Trophoblast cell (in vitro differentiated cells and primary cell): Measurements from ENCODE around the gene ACVRL1.

Source experiments
- DNase-seq, 2 donors: peaks; one replicate each; pipeline ENCODE4 v3.0.0-alpha.2; 2016
- H2AFZ ChIP-seq: 2 replicates; pipeline ENCODE4 v1.6.1; 2013; ENCODE audit warnings: low read length, moderate library complexity, mild to moderate bottlenecking; ENCODE audit not compliant: insufficient read depth, poor library complexity
- H2AK5ac ChIP-seq: 2 replicates; pipeline ENCODE4 v1.6.1; 2013; ENCODE audit warnings: mild to moderate bottlenecking, low read length
- H2BK120ac ChIP-seq: 2 replicates; pipeline ENCODE4 v1.6.1; 2013; ENCODE audit warnings: low read length, mild to moderate bottlenecking, moderate library complexity; ENCODE audit not compliant: insufficient read depth, poor library complexity
- H2BK12ac ChIP-seq: 2 replicates; pipeline ENCODE4 v1.6.1; 2013; ENCODE audit warnings: mild to moderate bottlenecking, low read length, moderate library complexity
- H2BK5ac ChIP-seq: 2 replicates; pipeline ENCODE4 v1.6.1; 2013; ENCODE audit warnings: low read length, low read depth, moderate library complexity, mild to moderate bottlenecking; ENCODE audit not compliant: poor library complexity
- H3K14ac ChIP-seq: 2 replicates; pipeline ENCODE4 v1.6.1; 2013; ENCODE audit warnings: mild to moderate bottlenecking, low read length
- H3K18ac ChIP-seq: 2 replicates; pipeline ENCODE4 v1.6.1; 2013; ENCODE audit warnings: mild to moderate bottlenecking, low read length
- H3K23ac ChIP-seq: 2 replicates; pipeline ENCODE4 v1.6.1; 2013; ENCODE audit warnings: low read length
- H3K27ac ChIP-seq: 2 replicates; pipeline ENCODE4 v1.5.1; 2013; ENCODE audit warnings: low read depth, mild to moderate bottlenecking, inconsistent platforms, low read length, moderate library complexity
- H3K27me3 ChIP-seq: 2 replicates; pipeline ENCODE4 v1.6.1; 2013; ENCODE audit warnings: inconsistent platforms, mild to moderate bottlenecking, low read length, moderate library complexity; ENCODE audit not compliant: insufficient read depth
- H3K36me3 ChIP-seq, 2 experiments: 1 replicate in 1 of 2; 2 replicates in 1 of 2; pipeline ENCODE4 v1.6.1; 2013; ENCODE audit warnings: low read length in 2 of 2, mild to moderate bottlenecking in 2 of 2, moderate library complexity in 1 of 2; ENCODE audit not compliant: insufficient read depth in 2 of 2, control insufficient read depth in 1 of 2
- H3K4ac ChIP-seq: 2 replicates; pipeline ENCODE4 v1.6.1; 2013; ENCODE audit warnings: low read depth, mild to moderate bottlenecking, low read length, moderate library complexity
- H3K4me1 ChIP-seq, 2 experiments: 1 replicate in 1 of 2; 2 replicates in 1 of 2; pipeline ENCODE4 v1.6.1; 2013; ENCODE audit warnings: low read length in 2 of 2, mild to moderate bottlenecking in 2 of 2, moderate library complexity in 1 of 2; ENCODE audit not compliant: insufficient read depth in 2 of 2, control insufficient read depth in 1 of 2
- H3K4me2 ChIP-seq: 2 replicates; pipeline ENCODE4 v1.6.1; 2013; ENCODE audit warnings: inconsistent platforms, mild to moderate bottlenecking, low read length, moderate library complexity
- H3K4me3 ChIP-seq: 2 replicates; pipeline ENCODE4 v1.5.1; 2013; ENCODE audit warnings: mild to moderate bottlenecking, low read depth, low read length, inconsistent platforms
- H3K79me1 ChIP-seq: one replicate; pipeline ENCODE4 v1.6.1; 2013; ENCODE audit warnings: low read length
- H3K79me2 ChIP-seq: 2 replicates; pipeline ENCODE4 v1.6.1; 2013; ENCODE audit warnings: low read length, mild to moderate bottlenecking; ENCODE audit not compliant: control insufficient read depth, insufficient read depth, poor library complexity
- H3K9ac ChIP-seq: 2 replicates; pipeline ENCODE4 v1.6.1; 2013; ENCODE audit warnings: mild to moderate bottlenecking, low read length
- H3K9me3 ChIP-seq: 2 replicates; pipeline ENCODE4 v1.6.1; 2013; ENCODE audit warnings: low read depth, mild to moderate bottlenecking, control low read depth, inconsistent platforms, low read length; ENCODE audit not compliant: insufficient read depth
- H4K12ac ChIP-seq: 2 replicates; pipeline ENCODE4 v1.6.1; 2013; ENCODE audit warnings: low read depth, mild to moderate bottlenecking, low read length, moderate library complexity
- H4K8ac ChIP-seq: 2 replicates; pipeline ENCODE4 v1.6.1; 2013; ENCODE audit warnings: low read depth, mild to moderate bottlenecking, low read length, moderate library complexity
- H4K91ac ChIP-seq: one replicate; pipeline ENCODE4 v1.6.1; 2013; ENCODE audit warnings: low read depth, mild to moderate bottlenecking, low read length, moderate library complexity
- WGBS: extraction: QIAGEN DNeasy Blood & Tissue Kit; methylation state at CpG from one replicate; pipeline ENCODE4 v1.1.7; 2013; ENCODE audit warnings: missing lambda C conversion rate; ENCODE audit not compliant: insufficient read length, insufficient coverage; ENCODE audit errors: extremely low coverage; 5-methylcytosine and 5-hydroxymethylcytosine counted together

The ACVRL1 gene

DNA sequence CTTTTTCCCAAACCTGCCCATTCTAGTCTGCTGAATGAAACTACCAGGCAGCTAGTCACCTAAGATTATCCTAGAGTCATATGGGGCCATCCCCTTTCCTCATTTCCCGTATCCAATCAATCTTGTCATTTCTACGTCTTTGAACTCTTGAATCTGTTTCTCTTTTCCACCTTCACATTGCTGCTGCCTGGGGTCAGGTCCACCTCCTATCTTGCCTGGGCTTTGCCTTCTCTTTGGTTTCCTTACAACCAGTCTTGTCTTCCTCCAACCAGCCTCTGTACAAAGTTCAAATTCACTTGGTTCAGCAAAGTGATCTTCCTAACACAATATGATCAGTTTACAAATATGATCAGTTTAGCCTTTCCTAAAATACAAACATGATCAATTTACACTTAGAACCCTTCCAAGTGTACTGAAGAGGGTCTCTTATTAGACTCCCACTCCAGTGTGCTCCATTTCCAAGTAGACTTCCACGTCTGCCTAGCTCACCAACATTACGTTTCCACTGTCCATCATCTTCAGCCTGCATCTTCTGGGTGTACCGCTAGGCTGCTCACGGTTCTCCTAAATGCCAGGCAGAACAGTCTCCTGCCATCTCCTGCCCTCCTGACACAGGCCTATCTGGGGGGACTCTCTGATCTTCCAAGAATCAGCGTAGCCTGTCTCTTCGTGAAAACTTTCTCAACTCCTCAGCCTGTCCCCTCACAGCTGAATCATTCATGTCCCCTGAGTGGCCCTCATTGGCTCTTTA, 40.1 kb downstream of the ACVRL1 start:
- no peak overlapping the region for H3K23ac ChIP-seq
- H3K9me3 ChIP-seq, result peaks cover 8% of the 10 kb centered on the region
- H3K36me3 ChIP-seq, result no peaks in the 10 kb centered on the region
- no peak overlapping the region for H2BK12ac ChIP-seq
- no peak overlapping the region for H3K27ac ChIP-seq
- H3K18ac ChIP-seq, result no peak overlapping the region
- WGBS, result no CpG with 5 or more reads among the region's 8 CpGs
- no peak for DNase-seq
- H4K91ac ChIP-seq, result no peak overlapping the region
- no peak overlapping the region for H4K12ac ChIP-seq
- H2BK120ac ChIP-seq, result no peak overlapping the region
- H2AK5ac ChIP-seq, result no peak overlapping the region
- H3K4me3 ChIP-seq, result no peak overlapping the region
- H3K27me3 ChIP-seq, result peaks cover 12% of the 10 kb centered on the region
- no peak overlapping the region for H2BK5ac ChIP-seq
- H3K9ac ChIP-seq, result no peak overlapping the region
- no peak overlapping the region for H3K14ac ChIP-seq
- peaks cover 5% of the 10 kb centered on the region for H3K79me1 ChIP-seq
- peaks cover 5 to 8% of the 10 kb centered on the region in 2 experiments for H3K4me1 ChIP-seq
- H3K4me2 ChIP-seq, result no peak overlapping the region
- no peak overlapping the region for H2AFZ ChIP-seq
- peaks cover 8% of the 10 kb centered on the region for H3K79me2 ChIP-seq
- H4K8ac ChIP-seq, result no peak overlapping the region
- H3K4ac ChIP-seq, result no peak overlapping the region

DNA sequence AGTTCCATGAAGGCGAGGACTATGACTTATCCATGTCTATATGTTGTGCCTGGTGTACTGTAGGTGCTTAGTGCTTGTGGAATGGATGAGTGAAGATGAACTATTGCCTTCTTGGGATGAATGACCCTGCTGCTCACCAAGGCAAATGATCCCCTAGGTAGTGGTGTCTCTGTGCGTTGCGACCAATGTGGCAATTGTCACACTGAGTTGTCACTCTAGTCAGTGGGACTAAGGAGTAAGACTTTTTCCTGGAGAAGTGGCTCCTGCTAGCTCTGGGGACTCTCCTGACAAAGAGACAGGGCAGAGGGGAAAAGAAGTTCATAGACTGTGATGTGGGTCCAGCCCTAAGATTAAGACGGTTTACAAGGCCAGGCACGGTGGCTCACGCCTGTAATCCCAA, 40.8 kb downstream of the ACVRL1 start:
- no CpG with 5 or more reads among the region's 6 CpGs for WGBS

DNA sequence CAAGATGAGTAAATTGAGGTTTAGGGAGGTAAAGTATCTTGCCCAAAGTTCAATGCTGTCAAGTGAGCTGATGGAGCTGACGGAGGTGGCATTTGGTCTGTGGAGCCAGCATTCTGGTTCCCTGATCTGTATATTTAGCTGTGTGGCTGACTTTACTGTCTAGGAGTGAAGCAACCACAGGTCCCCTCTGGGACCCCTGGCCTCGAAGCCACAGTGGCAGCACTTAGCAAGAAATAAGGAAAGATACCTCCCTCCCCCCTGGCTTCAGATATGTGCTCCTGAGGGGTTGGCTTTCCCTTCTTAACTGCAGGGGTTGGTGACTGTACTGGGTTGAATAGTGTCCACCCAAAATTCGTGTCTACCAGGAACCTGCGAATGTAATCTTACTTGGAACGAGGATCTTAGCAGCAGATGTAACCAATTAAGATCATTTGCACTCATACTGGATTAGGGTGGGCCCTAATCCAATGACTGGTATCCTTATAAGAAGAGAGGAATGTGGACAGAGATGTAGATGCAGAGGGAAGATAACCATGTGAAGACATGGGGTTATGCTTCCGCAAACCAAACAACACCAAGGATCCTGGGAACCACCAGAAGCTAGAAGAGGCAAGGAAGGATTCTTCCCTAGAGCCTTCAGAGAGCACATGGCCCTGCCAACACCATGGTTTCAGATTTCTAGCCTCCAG, 42.2 kb downstream of the ACVRL1 start:
- Histone ChIP-seq H4K8ac (no peak overlapping the region), H2BK120ac (no peak overlapping the region), H3K4me2 (no peak overlapping the region), H3K27ac (no peak overlapping the region), H3K4me3 (no peak overlapping the region), H3K79me2 (peaks cover 8% of the 10 kb centered on the region), H3K4me1 (peaks cover 5 to 11% of the 10 kb centered on the region in 2 experiments), H2BK12ac (no peak overlapping the region), H3K27me3 (peaks cover 12% of the 10 kb centered on the region), H2BK5ac (no peak overlapping the region), H2AFZ (no peak overlapping the region), H3K79me1 (peaks cover 5% of the 10 kb centered on the region), H2AK5ac (no peak overlapping the region), H3K9me3 (peaks cover 4% of the 10 kb centered on the region), H4K12ac (no peak overlapping the region), H3K4ac (no peak overlapping the region), H4K91ac (no peak overlapping the region), H3K36me3 (no peaks in the 10 kb centered on the region), H3K9ac (no peak overlapping the region), H3K23ac (no peak overlapping the region), H3K18ac (no peak overlapping the region), H3K14ac (no peak overlapping the region)
- no peak for DNase-seq
- no CpG with 5 or more reads among the region's 6 CpGs for WGBS

More for the DNA sequence above, 40.8 kb downstream of the ACVRL1 start:
- Histone ChIP-seq H3K27ac (no peak overlapping the region), H3K4ac (no peak overlapping the region), H3K79me1 (peaks cover 5% of the 10 kb centered on the region), H2BK5ac (no peak overlapping the region), H2BK12ac (no peak overlapping the region), H3K23ac (no peak overlapping the region), H3K9ac (no peak overlapping the region), H2AFZ (no peak overlapping the region), H3K18ac (no peak overlapping the region), H3K4me3 (no peak overlapping the region), H4K12ac (no peak overlapping the region), H2AK5ac (no peak overlapping the region), H4K8ac (no peak overlapping the region), H3K9me3 (peaks cover 8% of the 10 kb centered on the region), H2BK120ac (no peak overlapping the region), H3K36me3 (no peaks in the 10 kb centered on the region), H3K14ac (no peak overlapping the region), H3K27me3 (peaks cover 12% of the 10 kb centered on the region), H3K4me1 (peaks cover 5 to 9% of the 10 kb centered on the region in 2 experiments), H3K4me2 (no peak overlapping the region), H4K91ac (no peak overlapping the region), H3K79me2 (peaks cover 8% of the 10 kb centered on the region)
- DNase-seq, result no peak

DNA sequence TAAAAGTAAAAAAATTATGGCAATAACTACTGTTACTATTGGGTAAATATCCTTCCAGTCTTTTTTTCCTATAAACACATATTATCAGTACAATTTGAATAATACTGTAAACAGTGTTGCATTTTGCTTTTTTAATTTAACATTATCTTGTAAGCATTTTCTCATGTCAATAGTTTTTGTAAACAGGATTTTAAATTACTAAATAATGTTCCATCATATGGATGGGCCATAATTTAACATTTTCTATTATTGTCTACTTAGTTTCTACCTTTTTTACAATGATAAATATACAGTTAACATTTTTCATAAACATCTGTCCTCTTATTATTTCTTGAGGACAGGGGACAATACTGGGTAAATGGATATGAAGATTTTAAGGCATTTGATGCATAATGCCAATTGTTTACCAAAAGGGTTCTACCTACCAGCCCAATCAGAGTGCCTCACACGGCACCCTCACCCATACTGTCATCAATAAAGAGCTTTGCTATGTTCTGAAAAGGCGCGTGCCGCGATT, 43.4 kb downstream of the ACVRL1 start:
- peaks cover 4% of the 10 kb centered on the region for H3K9me3 ChIP-seq
- no peak overlapping the region for H2BK5ac ChIP-seq
- no peak overlapping the region for H3K9ac ChIP-seq
- H2BK12ac ChIP-seq, result no peak overlapping the region
- H3K4me3 ChIP-seq, result peak overlapping the region; percentile 60
- peak overlapping the region; percentile 71 for H3K4me2 ChIP-seq
- DNase-seq, result no peak
- H4K12ac ChIP-seq, result no peak overlapping the region
- H3K4me1 ChIP-seq, result peaks cover 5 to 11% of the 10 kb centered on the region in 2 experiments
- H4K8ac ChIP-seq, result peak overlapping the region; percentile 8
- no peak overlapping the region for H2BK120ac ChIP-seq
- no CpG with 5 or more reads among the region's 5 CpGs for WGBS
- peaks cover 8% of the 10 kb centered on the region for H3K79me2 ChIP-seq
- H2AK5ac ChIP-seq, result no peak overlapping the region
- H4K91ac ChIP-seq, result no peak overlapping the region
- no peak overlapping the region for H3K4ac ChIP-seq
- peaks cover 12% of the 10 kb centered on the region for H3K27me3 ChIP-seq
- H3K27ac ChIP-seq, result no peak overlapping the region
- H3K23ac ChIP-seq, result no peak overlapping the region
- no peak overlapping the region for H3K18ac ChIP-seq
- no peak overlapping the region for H3K14ac ChIP-seq
- H2AFZ ChIP-seq, result peak overlapping the region; percentile 38
- H3K79me1 ChIP-seq, result peaks cover 5% of the 10 kb centered on the region
- no peaks in the 10 kb centered on the region for H3K36me3 ChIP-seq
